H1 (cell line): ENCODE results near the gene HLA-F. TPM values are rescaled to one million over a fixed set of nuclear protein-coding genes. Genes with fewer than 3 reads are reported as not detected.

Source experiments
- FOSL1 ChIP-seq: IDR thresholded peaks from 2 replicates; pipeline ENCODE4 v1.6.1; 2011; ENCODE audit warnings: mild to moderate bottlenecking, low read depth, low read length, moderate library complexity; ENCODE audit not compliant: insufficient read depth
- GABPA ChIP-seq: IDR thresholded peaks from 2 replicates; pipeline ENCODE4 v1.6.1; 2011; ENCODE audit warnings: mild to moderate bottlenecking, low read length, moderate library complexity, borderline replicate concordance; ENCODE audit not compliant: insufficient read depth
- NRF1 ChIP-seq: IDR thresholded peaks from 2 replicates; pipeline ENCODE4 v1.6.1; 2011; ENCODE audit warnings: mild to moderate bottlenecking, low read depth, low read length, improper control_type of control experiment
- POU5F1 ChIP-seq: IDR thresholded peaks from 2 replicates; pipeline ENCODE4 v1.6.1; 2011; ENCODE audit warnings: low read depth, mild to moderate bottlenecking, low read length, moderate library complexity
- SAP30 ChIP-seq: fragments of 300-600 bp; sonication (generic); IDR thresholded peaks from 2 replicates; pipeline ENCODE4 v1.7.1; 2012; ENCODE audit warnings: low read length, moderate library complexity, mild to moderate bottlenecking, inconsistent platforms; ENCODE audit not compliant: insufficient read depth, insufficient replicate concordance
- SUZ12 ChIP-seq: fragments of 200-600 bp; sonication (generic); IDR thresholded peaks from 2 replicates; pipeline ENCODE4 v1.6.1; 2012; ENCODE audit warnings: mild to moderate bottlenecking, inconsistent platforms, low read length, moderate library complexity, mixed read lengths
- TBP ChIP-seq: IDR thresholded peaks from 2 replicates; pipeline ENCODE4 v1.6.1; 2011; ENCODE audit warnings: low read depth, low read length, improper control_type of control experiment
- polyA plus RNA-seq, 7 experiments: library from polyadenylated mRNA; depleted of rRNA in 3 of 7; stranded (reverse) in 5 of 7; unstranded in 2 of 7; fragments of >200 nt in 5 of 7; fragments of 200-250 nt in 2 of 7; gene quantifications; 1 replicate in 5 of 7; 2 replicates in 1 of 7; 4 replicates in 1 of 7; pipeline versions ENCODE4 v1.2.1 to v1.2.3, GENCODE V29; 2011 to 2013; ENCODE audit warnings: missing spikeins in 2 of 7, mixed read lengths in 2 of 7
- total RNA-seq: library from RNA; stranded (reverse); fragmentation: NEBNext Ultra II Directional; extraction: Animal tissue kit (Norgen Biotek cat#: 25700); gene quantifications from 2 replicates; pipeline ENCODE4 v1.2.1, GENCODE V29; 2021
- TF ChIP-seq, protein P1 (sequence below): fragments of 300-600 bp; sonication (generic); IDR thresholded peaks from 2 replicates; pipeline ENCODE4 v1.7.1; 2012; ENCODE audit warnings: low read length, moderate library complexity, mild to moderate bottlenecking, inconsistent platforms; ENCODE audit not compliant: insufficient replicate concordance
- TF ChIP-seq, protein P2 (sequence below), 3 experiments: IDR thresholded peaks; 1 replicate in 2 of 3; 2 replicates in 1 of 3; pipeline versions ENCODE4 v1.5.1 to v1.6.1; 2011; ENCODE audit warnings: low read length in 3 of 3, mild to moderate bottlenecking in 3 of 3, inconsistent platforms in 2 of 3, low read depth in 1 of 3, moderate library complexity in 1 of 3; ENCODE audit not compliant: insufficient read depth in 1 of 3; ENCODE audit errors: control extremely low read depth in 1 of 3

The HLA-F gene
- total and polyA plus RNA-seq, 2 of the 8 experiments (the other 6 are each of a cell fraction or from before 2014, with no cell fraction given) = 9.6 to 11.7 TPM

DNA sequence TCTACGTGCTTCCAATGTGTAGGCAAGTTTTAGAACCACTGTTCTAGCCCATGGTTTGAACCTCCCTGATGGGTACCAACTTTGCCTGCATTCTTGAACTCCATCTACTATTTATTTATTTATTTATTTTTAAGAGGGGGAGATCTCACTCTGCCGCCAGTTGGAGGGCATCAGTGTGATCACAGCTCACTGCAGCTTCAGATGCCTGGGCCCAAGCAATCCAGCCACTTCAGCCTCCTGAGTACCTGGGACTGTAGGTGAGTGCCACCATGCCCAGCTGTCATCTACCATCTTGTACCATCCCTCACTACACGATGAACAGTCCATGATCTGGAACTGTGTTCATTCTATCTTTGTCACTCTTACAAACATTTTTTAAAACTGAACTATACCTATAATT, 28.2 kb downstream of the HLA-F start (continued):
- TF ChIP-seq, protein P1, sequence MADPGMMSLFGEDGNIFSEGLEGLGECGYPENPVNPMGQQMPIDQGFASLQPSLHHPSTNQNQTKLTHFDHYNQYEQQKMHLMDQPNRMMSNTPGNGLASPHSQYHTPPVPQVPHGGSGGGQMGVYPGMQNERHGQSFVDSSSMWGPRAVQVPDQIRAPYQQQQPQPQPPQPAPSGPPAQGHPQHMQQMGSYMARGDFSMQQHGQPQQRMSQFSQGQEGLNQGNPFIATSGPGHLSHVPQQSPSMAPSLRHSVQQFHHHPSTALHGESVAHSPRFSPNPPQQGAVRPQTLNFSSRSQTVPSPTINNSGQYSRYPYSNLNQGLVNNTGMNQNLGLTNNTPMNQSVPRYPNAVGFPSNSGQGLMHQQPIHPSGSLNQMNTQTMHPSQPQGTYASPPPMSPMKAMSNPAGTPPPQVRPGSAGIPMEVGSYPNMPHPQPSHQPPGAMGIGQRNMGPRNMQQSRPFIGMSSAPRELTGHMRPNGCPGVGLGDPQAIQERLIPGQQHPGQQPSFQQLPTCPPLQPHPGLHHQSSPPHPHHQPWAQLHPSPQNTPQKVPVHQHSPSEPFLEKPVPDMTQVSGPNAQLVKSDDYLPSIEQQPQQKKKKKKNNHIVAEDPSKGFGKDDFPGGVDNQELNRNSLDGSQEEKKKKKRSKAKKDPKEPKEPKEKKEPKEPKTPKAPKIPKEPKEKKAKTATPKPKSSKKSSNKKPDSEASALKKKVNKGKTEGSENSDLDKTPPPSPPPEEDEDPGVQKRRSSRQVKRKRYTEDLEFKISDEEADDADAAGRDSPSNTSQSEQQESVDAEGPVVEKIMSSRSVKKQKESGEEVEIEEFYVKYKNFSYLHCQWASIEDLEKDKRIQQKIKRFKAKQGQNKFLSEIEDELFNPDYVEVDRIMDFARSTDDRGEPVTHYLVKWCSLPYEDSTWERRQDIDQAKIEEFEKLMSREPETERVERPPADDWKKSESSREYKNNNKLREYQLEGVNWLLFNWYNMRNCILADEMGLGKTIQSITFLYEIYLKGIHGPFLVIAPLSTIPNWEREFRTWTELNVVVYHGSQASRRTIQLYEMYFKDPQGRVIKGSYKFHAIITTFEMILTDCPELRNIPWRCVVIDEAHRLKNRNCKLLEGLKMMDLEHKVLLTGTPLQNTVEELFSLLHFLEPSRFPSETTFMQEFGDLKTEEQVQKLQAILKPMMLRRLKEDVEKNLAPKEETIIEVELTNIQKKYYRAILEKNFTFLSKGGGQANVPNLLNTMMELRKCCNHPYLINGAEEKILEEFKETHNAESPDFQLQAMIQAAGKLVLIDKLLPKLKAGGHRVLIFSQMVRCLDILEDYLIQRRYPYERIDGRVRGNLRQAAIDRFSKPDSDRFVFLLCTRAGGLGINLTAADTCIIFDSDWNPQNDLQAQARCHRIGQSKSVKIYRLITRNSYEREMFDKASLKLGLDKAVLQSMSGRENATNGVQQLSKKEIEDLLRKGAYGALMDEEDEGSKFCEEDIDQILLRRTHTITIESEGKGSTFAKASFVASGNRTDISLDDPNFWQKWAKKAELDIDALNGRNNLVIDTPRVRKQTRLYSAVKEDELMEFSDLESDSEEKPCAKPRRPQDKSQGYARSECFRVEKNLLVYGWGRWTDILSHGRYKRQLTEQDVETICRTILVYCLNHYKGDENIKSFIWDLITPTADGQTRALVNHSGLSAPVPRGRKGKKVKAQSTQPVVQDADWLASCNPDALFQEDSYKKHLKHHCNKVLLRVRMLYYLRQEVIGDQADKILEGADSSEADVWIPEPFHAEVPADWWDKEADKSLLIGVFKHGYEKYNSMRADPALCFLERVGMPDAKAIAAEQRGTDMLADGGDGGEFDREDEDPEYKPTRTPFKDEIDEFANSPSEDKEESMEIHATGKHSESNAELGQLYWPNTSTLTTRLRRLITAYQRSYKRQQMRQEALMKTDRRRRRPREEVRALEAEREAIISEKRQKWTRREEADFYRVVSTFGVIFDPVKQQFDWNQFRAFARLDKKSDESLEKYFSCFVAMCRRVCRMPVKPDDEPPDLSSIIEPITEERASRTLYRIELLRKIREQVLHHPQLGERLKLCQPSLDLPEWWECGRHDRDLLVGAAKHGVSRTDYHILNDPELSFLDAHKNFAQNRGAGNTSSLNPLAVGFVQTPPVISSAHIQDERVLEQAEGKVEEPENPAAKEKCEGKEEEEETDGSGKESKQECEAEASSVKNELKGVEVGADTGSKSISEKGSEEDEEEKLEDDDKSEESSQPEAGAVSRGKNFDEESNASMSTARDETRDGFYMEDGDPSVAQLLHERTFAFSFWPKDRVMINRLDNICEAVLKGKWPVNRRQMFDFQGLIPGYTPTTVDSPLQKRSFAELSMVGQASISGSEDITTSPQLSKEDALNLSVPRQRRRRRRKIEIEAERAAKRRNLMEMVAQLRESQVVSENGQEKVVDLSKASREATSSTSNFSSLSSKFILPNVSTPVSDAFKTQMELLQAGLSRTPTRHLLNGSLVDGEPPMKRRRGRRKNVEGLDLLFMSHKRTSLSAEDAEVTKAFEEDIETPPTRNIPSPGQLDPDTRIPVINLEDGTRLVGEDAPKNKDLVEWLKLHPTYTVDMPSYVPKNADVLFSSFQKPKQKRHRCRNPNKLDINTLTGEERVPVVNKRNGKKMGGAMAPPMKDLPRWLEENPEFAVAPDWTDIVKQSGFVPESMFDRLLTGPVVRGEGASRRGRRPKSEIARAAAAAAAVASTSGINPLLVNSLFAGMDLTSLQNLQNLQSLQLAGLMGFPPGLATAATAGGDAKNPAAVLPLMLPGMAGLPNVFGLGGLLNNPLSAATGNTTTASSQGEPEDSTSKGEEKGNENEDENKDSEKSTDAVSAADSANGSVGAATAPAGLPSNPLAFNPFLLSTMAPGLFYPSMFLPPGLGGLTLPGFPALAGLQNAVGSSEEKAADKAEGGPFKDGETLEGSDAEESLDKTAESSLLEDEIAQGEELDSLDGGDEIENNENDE = no peak
- TF ChIP-seq TBP (no peak), SAP30 (no peak), SUZ12 (no peak), NRF1 (no peak), POU5F1 (no peak), GABPA (no peak), FOSL1 (no peak)
- TF ChIP-seq, protein P2, sequence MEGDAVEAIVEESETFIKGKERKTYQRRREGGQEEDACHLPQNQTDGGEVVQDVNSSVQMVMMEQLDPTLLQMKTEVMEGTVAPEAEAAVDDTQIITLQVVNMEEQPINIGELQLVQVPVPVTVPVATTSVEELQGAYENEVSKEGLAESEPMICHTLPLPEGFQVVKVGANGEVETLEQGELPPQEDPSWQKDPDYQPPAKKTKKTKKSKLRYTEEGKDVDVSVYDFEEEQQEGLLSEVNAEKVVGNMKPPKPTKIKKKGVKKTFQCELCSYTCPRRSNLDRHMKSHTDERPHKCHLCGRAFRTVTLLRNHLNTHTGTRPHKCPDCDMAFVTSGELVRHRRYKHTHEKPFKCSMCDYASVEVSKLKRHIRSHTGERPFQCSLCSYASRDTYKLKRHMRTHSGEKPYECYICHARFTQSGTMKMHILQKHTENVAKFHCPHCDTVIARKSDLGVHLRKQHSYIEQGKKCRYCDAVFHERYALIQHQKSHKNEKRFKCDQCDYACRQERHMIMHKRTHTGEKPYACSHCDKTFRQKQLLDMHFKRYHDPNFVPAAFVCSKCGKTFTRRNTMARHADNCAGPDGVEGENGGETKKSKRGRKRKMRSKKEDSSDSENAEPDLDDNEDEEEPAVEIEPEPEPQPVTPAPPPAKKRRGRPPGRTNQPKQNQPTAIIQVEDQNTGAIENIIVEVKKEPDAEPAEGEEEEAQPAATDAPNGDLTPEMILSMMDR (IDR thresholded peaks at IDR 0.05; ENCODE audit: control extremely low read depth in 1 of 3, insufficient read depth in 1 of 3, low read depth in 1 of 3, low read length in 3 of 3) = no peak
